ENCODE measurements around the gene CHST11.

The CHST11 gene

GRCh38 chr12:104460973-104461698 lies 4.4 kb downstream of the CHST11 start:
- DNase-seq, result no peak

GRCh38 chr12:104462325-104462724 lies 5.6 kb downstream of the CHST11 start:
- no peak for DNase-seq

- DNase-seq, result no peak
Observed at GRCh38 chr12:104462931-104463339, 6.2 kb downstream of the CHST11 start.

- no peak for DNase-seq
Observed at GRCh38 chr12:104463368-104463767, 6.6 kb downstream of the CHST11 start.

GRCh38 chr12:104464899-104465298 lies 8.2 kb downstream of the CHST11 start:
- DNase-seq, result no peak

GRCh38 chr12:104466709-104467345 lies 10.1 kb downstream of the CHST11 start:
- DNase-seq, result no peak

- DNase-seq, result no peak
Observed at GRCh38 chr12:104467346-104467837, 10.6 kb downstream of the CHST11 start.

GRCh38 chr12:104468371-104468770 lies 11.6 kb downstream of the CHST11 start:
- DNase-seq, result no peak

- DNase-seq, result no peak
Observed at GRCh38 chr12:104469066-104469465, 12.3 kb downstream of the CHST11 start.

GRCh38 chr12:104469523-104469922 lies 12.8 kb downstream of the CHST11 start:
- no peak for DNase-seq

- no peak for DNase-seq
Observed at GRCh38 chr12:104470521-104470920, 13.8 kb downstream of the CHST11 start.

GRCh38 chr12:104471336-104471735 lies 14.6 kb downstream of the CHST11 start:
- no peak for DNase-seq

GRCh38 chr12:104472748-104473147 lies 16.0 kb downstream of the CHST11 start:
- DNase-seq, result no peak

- DNase-seq, result no peak
Observed at GRCh38 chr12:104473374-104473983, 16.7 kb downstream of the CHST11 start.

GRCh38 chr12:104475271-104475670 lies 18.5 kb downstream of the CHST11 start:
- DNase-seq, result no peak

GRCh38 chr12:104477510-104478390 lies 21.0 kb downstream of the CHST11 start:
- DNase-seq, result no peak

GRCh38 chr12:104478396-104479122 lies 21.8 kb downstream of the CHST11 start:
- no peak for DNase-seq

GRCh38 chr12:104479123-104479662 lies 22.4 kb downstream of the CHST11 start:
- no peak for DNase-seq

- no peak for DNase-seq
Observed at GRCh38 chr12:104480012-104480411, 23.3 kb downstream of the CHST11 start.

- no peak for DNase-seq
Observed at GRCh38 chr12:104480826-104481440, 24.2 kb downstream of the CHST11 start.

- DNase-seq, result no peak
Observed at GRCh38 chr12:104482113-104482512, 25.4 kb downstream of the CHST11 start.

- DNase-seq, result no peak
Observed at GRCh38 chr12:104482748-104483147, 26.0 kb downstream of the CHST11 start.
